ENCODE data around the gene CFH.

DNA sequence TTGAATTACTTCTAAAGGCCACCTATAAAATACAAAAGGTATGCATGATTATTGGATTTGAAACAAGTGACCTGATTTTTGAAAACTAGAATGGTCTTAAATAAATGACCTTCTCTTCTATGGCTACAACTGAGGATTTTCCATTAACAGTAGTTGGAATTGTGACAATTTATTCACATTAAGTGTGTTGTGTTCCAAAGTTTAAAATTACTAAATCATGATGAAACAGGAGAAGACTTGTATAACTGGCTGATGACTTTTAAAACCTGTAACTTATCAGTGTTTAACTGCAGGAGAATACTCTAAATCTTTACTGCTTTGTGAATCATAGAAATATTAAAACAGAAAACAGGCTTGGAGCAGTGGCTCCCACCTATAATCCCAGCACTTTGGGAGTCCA lies 48.2 kb upstream of the CFH start:
- TF ChIP-seq, protein P1, sequence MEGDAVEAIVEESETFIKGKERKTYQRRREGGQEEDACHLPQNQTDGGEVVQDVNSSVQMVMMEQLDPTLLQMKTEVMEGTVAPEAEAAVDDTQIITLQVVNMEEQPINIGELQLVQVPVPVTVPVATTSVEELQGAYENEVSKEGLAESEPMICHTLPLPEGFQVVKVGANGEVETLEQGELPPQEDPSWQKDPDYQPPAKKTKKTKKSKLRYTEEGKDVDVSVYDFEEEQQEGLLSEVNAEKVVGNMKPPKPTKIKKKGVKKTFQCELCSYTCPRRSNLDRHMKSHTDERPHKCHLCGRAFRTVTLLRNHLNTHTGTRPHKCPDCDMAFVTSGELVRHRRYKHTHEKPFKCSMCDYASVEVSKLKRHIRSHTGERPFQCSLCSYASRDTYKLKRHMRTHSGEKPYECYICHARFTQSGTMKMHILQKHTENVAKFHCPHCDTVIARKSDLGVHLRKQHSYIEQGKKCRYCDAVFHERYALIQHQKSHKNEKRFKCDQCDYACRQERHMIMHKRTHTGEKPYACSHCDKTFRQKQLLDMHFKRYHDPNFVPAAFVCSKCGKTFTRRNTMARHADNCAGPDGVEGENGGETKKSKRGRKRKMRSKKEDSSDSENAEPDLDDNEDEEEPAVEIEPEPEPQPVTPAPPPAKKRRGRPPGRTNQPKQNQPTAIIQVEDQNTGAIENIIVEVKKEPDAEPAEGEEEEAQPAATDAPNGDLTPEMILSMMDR (IDR thresholded peaks at IDR 0.05; ENCODE audit: low read depth, low read length), result no peak
- TF ChIP-seq POLR2A (IDR thresholded peaks at IDR 0.05; ENCODE audit: extremely low read depth, insufficient read length) (no peak), MAX (IDR thresholded peaks at IDR 0.05; ENCODE audit: low read depth, low read length) (no peak)
